HepG2 (cell line): ENCODE measurements around the gene ADM. TPM values are rescaled to one million over a fixed set of nuclear protein-coding genes. Genes with fewer than 3 reads are reported as not detected.

ENCODE experiments used
- ATF6 ChIP-seq: sonication (generic); formaldehyde crosslinking; conservative IDR thresholded peaks from 2 replicates; pipeline ENCODE4 v1.4.0; 2020; ENCODE audit warnings: missing genetic modification reagents
- BRCA1 ChIP-seq: sonication (generic); formaldehyde crosslinking; IDR thresholded peaks from 2 replicates; pipeline ENCODE4 v1.4.0; 2020; ENCODE audit warnings: missing genetic modification reagents
- FOXC1 ChIP-seq: sonication (generic); formaldehyde crosslinking; IDR thresholded peaks from 2 replicates; pipeline ENCODE4 v1.8.0; 2022; ENCODE audit warnings: mild to moderate bottlenecking, missing genetic modification reagents, borderline replicate concordance
- FOXP1 ChIP-seq, 2 experiments: fragments of 450-650 bp in 1 of 2; IDR thresholded peaks; 2 replicates each; pipeline ENCODE4 v1.6.1; 2017 to 2018; ENCODE audit warnings: antibody characterized with exemption in 1 of 2
- HMGXB4 ChIP-seq, 2 experiments: sonication (generic) in 1 of 2; formaldehyde crosslinking in 1 of 2; IDR thresholded peaks; 2 replicates each; pipeline versions ENCODE4 v1.4.0 to v1.6.1; 2018 to 2020; ENCODE audit warnings: missing genetic modification reagents in 2 of 2, borderline replicate concordance in 1 of 2, low read depth in 1 of 2, mild to moderate bottlenecking in 1 of 2, missing biosample characterization in 1 of 2
- HOXA9 ChIP-seq: sonication (generic); formaldehyde crosslinking; IDR thresholded peaks from 2 replicates; pipeline ENCODE4 v1.8.1; 2022; ENCODE audit warnings: missing genetic modification reagents, mild to moderate bottlenecking, moderate library complexity, borderline replicate concordance
- KDM1A ChIP-seq: IDR thresholded peaks from 2 replicates; pipeline ENCODE4 v1.6.1; 2016; ENCODE audit warnings: missing compliant biosample characterization
- KDM2A ChIP-seq: sonication (generic); formaldehyde crosslinking; IDR thresholded peaks from 2 replicates; pipeline ENCODE4 v1.4.0; 2020; ENCODE audit warnings: low read depth, missing genetic modification reagents, borderline replicate concordance
- PHF20 ChIP-seq: sonication (generic); formaldehyde crosslinking; IDR thresholded peaks from 2 replicates; pipeline ENCODE4 v1.5.0; 2020; ENCODE audit warnings: mild to moderate bottlenecking, missing genetic modification reagents
- RBFOX2 ChIP-seq: fragments of 200-400 bp; formaldehyde crosslinking; IDR thresholded peaks from 2 replicates; pipeline ENCODE4 v1.6.1; 2017; ENCODE audit warnings: low read depth, mild to moderate bottlenecking, low read length
- SMC3 ChIP-seq: IDR thresholded peaks from 2 replicates; pipeline ENCODE4 v1.6.1; 2011; ENCODE audit warnings: low read length, improper control_type of control experiment
- SOX13 ChIP-seq, 3 experiments: fragments of 450-650 bp in 1 of 3; sonication (generic) in 1 of 3; formaldehyde crosslinking in 1 of 3; IDR thresholded peaks in 2 of 3; conservative IDR thresholded peaks in 1 of 3; 2 replicates each; pipeline versions ENCODE4 v1.5.0 to v1.6.1; 2016 to 2020; ENCODE audit warnings: antibody characterized with exemption in 1 of 3, mild to moderate bottlenecking in 1 of 3, missing compliant biosample characterization in 1 of 3, missing genetic modification reagents in 1 of 3, moderate library complexity in 1 of 3
- ZMYM4 ChIP-seq: sonication (generic); formaldehyde crosslinking; IDR thresholded peaks from 2 replicates; pipeline ENCODE4 v1.8.1; 2023; ENCODE audit warnings: mild to moderate bottlenecking, missing genetic modification reagents
- ZNF296 ChIP-seq: sonication (generic); formaldehyde crosslinking; conservative IDR thresholded peaks from 2 replicates; pipeline ENCODE4 v1.5.0; 2020; ENCODE audit warnings: mild to moderate bottlenecking, missing genetic modification reagents
- ZNF33B ChIP-seq: sonication (generic); formaldehyde crosslinking; IDR thresholded peaks from 2 replicates; pipeline ENCODE4 v1.5.1; 2020; ENCODE audit warnings: mild to moderate bottlenecking, missing genetic modification reagents
- ZNF513 ChIP-seq: sonication (generic); formaldehyde crosslinking; conservative IDR thresholded peaks from 2 replicates; pipeline ENCODE4 v1.5.0; 2020; ENCODE audit warnings: missing genetic modification reagents
- ZNF580 ChIP-seq: IDR thresholded peaks from 2 replicates; pipeline ENCODE4 v1.6.1; 2016; ENCODE audit warnings: low read depth, borderline replicate concordance
- polyA plus RNA-seq, 8 experiments: library from polyadenylated mRNA; depleted of rRNA in 3 of 8; stranded (reverse) in 7 of 8; unstranded in 1 of 8; fragments of >200 nt; fragmentation: Illumina TruSeq in 4 of 8; extraction: Trizol in 4 of 8; gene quantifications; 2 replicates each; pipeline versions ENCODE4 v1.2.1 to v1.2.3, GENCODE V29; 2011 to 2016; ENCODE audit warnings: low read depth in 4 of 8, missing spikeins in 1 of 8, mixed read lengths in 1 of 8; ENCODE audit not compliant: insufficient read depth in 1 of 8
- total RNA-seq, 5 experiments: library from RNA; depleted of rRNA; stranded (reverse); fragments of >200 nt; fragmentation: Illumina TruSeq; extraction: Trizol; gene quantifications; 2 replicates each; pipeline ENCODE4 v1.2.3, GENCODE V29; 2016; ENCODE audit warnings: low read depth in 1 of 5
- TF ChIP-seq, protein P1 (sequence below): sonication (generic); formaldehyde crosslinking; IDR thresholded peaks from 2 replicates; pipeline ENCODE4 v1.4.0; 2020; ENCODE audit warnings: missing genetic modification reagents, borderline replicate concordance

The ADM gene
- total and polyA plus RNA-seq, 2 of the 13 experiments (the other 11 are each of a cell fraction or from before 2014, with no cell fraction given), result 10.7 to 26.1 TPM

GRCh38 chr11:10304495-10305261, at the start of gene ADM (continued):
- TF ChIP-seq, protein P1, sequence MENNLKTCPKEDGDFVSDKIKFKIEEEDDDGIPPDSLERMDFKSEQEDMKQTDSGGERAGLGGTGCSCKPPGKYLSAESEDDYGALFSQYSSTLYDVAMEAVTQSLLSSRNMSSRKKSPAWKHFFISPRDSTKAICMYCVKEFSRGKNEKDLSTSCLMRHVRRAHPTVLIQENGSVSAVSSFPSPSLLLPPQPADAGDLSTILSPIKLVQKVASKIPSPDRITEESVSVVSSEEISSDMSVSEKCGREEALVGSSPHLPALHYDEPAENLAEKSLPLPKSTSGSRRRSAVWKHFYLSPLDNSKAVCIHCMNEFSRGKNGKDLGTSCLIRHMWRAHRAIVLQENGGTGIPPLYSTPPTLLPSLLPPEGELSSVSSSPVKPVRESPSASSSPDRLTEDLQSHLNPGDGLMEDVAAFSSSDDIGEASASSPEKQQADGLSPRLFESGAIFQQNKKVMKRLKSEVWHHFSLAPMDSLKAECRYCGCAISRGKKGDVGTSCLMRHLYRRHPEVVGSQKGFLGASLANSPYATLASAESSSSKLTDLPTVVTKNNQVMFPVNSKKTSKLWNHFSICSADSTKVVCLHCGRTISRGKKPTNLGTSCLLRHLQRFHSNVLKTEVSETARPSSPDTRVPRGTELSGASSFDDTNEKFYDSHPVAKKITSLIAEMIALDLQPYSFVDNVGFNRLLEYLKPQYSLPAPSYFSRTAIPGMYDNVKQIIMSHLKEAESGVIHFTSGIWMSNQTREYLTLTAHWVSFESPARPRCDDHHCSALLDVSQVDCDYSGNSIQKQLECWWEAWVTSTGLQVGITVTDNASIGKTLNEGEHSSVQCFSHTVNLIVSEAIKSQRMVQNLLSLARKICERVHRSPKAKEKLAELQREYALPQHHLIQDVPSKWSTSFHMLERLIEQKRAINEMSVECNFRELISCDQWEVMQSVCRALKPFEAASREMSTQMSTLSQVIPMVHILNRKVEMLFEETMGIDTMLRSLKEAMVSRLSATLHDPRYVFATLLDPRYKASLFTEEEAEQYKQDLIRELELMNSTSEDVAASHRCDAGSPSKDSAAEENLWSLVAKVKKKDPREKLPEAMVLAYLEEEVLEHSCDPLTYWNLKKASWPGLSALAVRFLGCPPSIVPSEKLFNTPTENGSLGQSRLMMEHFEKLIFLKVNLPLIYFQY (CRISPR knock-in tag), result peak; percentile 96
- TF ChIP-seq FOXC1 (CRISPR knock-in tag) (peak; percentile 52; the same call in 1 of the 2 replicates), ZNF33B (no peak), ZNF580 (CRISPR knock-in tag) (peak; percentile 17; the same call in 1 of the 2 replicates), ZMYM4 (CRISPR knock-in tag) (peak; percentile 81), SMC3 (0 out of 2 replicates have a peak, but pooled peaks have one; percentile 16), ATF6 (no peak), SOX13 (IDR thresholded peaks at IDR 0.05) (0 out of 2 replicates have a peak, but pooled peaks have one; percentile 31), SOX13 (CRISPR knock-in tag; conservative IDR thresholded peaks at IDR 0.05 in 1 of 2, IDR thresholded peaks at IDR 0.05 in 1 of 2) (0 out of 4 replicates have a peak, but pooled peaks have one; percentile 5 to 76), FOXP1 (IDR thresholded peaks at IDR 0.05) (no peak), FOXP1 (CRISPR knock-in tag; IDR thresholded peaks at IDR 0.05) (no peak), HOXA9 (CRISPR knock-in tag) (no peak), ZNF296 (peak; percentile 90), KDM1A (no peak), KDM2A (CRISPR knock-in tag) (peak; percentile 80), BRCA1 (peak; percentile 41; the same call in 1 of the 2 replicates), ZNF513 (no peak), HMGXB4 (CRISPR knock-in tag; IDR thresholded peaks at IDR 0.05; ENCODE audit: borderline replicate concordance in 1 of 2, low read depth in 1 of 2) (peak; percentile 92 to 96), RBFOX2 (peak; percentile 82), PHF20 (peak; percentile 70)
